Measurements from ENCODE around the gene ADPRH.

- no peak for TF ChIP-seq CTCF (IDR thresholded peaks at IDR 0.05)
- no peak for TF ChIP-seq ZBTB43 (CRISPR knock-in tag; IDR thresholded peaks at IDR 0.05)
- no peak for TF ChIP-seq CREB1 (CRISPR knock-in tag; IDR thresholded peaks at IDR 0.05)
- TF ChIP-seq NFE2L1 (CRISPR knock-in tag; IDR thresholded peaks at IDR 0.05), result no peak
- no peak for TF ChIP-seq SOX15 (CRISPR knock-in tag; IDR thresholded peaks at IDR 0.05)
- TF ChIP-seq USF2 (CRISPR knock-in tag; IDR thresholded peaks at IDR 0.05), result no peak
- TF ChIP-seq RELA (CRISPR knock-in tag; IDR thresholded peaks at IDR 0.05; ENCODE audit: borderline replicate concordance), result no peak
- TF ChIP-seq ZNF281 (CRISPR knock-in tag; IDR thresholded peaks at IDR 0.05), result no peak
- no peak for TF ChIP-seq HMGXB4 (CRISPR knock-in tag; IDR thresholded peaks at IDR 0.05)
- no peak for TF ChIP-seq ATF1 (CRISPR knock-in tag; IDR thresholded peaks at IDR 0.05)
- TF ChIP-seq PRDM15 (CRISPR knock-in tag; IDR thresholded peaks at IDR 0.05), result no peak
- TF ChIP-seq ZNF138 (CRISPR knock-in tag; conservative IDR thresholded peaks at IDR 0.05), result no peak
- TF ChIP-seq ATF3 (CRISPR knock-in tag; conservative IDR thresholded peaks at IDR 0.05), result no peak
- no peak for TF ChIP-seq CBFB (CRISPR knock-in tag; IDR thresholded peaks at IDR 0.05; ENCODE audit: low read depth)
Measured at GRCh38 chr3:119551598-119551997, 27.7 kb upstream of the ADPRH start.
